Measurements from ENCODE around the gene COL7A1.

Gene COL7A1

DNA sequence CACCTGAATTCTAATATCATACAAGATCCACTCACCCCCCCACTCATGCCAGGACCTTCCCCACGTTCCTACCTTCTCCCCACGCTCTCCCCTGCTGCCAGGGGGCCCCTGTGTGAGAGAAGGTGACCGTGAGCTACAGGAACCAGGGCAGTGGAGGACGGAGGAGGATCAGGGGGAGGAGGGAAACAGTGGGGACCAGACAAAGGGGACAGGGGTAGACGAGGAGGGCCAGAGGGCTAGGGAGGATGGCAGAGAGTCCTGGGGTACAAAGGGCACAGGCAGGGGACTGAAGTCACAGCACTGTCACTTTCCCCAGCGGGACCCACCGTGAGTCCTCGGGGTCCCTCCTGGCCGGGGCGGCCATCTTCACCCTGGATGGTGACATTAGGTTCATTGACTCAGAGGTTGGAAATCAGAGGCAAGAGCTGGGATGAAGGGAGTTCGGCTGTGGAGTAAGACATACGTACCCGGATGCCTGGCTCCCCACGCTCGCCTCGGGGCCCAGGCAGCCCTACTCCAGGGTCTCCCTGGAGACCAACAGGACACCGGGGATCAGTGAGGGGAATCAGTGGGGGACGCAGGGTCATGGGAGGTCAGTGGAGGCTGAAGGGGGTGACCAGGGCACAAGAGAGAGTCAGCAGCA is 25.2 kb downstream of the COL7A1 start:
- Histone ChIP-seq H3K9ac (ENCODE audit: low read depth, low read length, poor library complexity, severe bottlenecking) (no peak overlapping the region), H3K9me3 (ENCODE audit: insufficient read depth, low read depth, low read length) (no peaks in the 10 kb centered on the region), H2AFZ (ENCODE audit: low read length) (no peak overlapping the region), H3K9me2 (replicated peaks; ENCODE audit: low read depth, low read length) (no peaks in the 10 kb centered on the region), H3K4me3 (ENCODE audit: low read length, poor library complexity, severe bottlenecking) (no peak overlapping the region), H3F3A (ENCODE audit: low read depth) (no peaks in the 10 kb centered on the region), H4K20me1 (ENCODE audit: insufficient read depth, low read length, poor library complexity, severe bottlenecking) (no peaks in the 10 kb centered on the region), H3K36me3 (ENCODE audit: insufficient read depth, low read length) (no peaks in the 10 kb centered on the region), H3K79me2 (ENCODE audit: insufficient read depth, low read length) (no peaks in the 10 kb centered on the region), H3K4me2 (ENCODE audit: low read depth, low read length, poor library complexity, severe bottlenecking) (no peak overlapping the region), H3K4me1 (ENCODE audit: insufficient read depth, low read length, poor library complexity, severe bottlenecking) (peaks cover 7% of the 10 kb centered on the region), H3K27me3 (ENCODE audit: insufficient read depth, low read length, poor library complexity, severe bottlenecking) (no peaks in the 10 kb centered on the region)
- TF ChIP-seq, protein P1, sequence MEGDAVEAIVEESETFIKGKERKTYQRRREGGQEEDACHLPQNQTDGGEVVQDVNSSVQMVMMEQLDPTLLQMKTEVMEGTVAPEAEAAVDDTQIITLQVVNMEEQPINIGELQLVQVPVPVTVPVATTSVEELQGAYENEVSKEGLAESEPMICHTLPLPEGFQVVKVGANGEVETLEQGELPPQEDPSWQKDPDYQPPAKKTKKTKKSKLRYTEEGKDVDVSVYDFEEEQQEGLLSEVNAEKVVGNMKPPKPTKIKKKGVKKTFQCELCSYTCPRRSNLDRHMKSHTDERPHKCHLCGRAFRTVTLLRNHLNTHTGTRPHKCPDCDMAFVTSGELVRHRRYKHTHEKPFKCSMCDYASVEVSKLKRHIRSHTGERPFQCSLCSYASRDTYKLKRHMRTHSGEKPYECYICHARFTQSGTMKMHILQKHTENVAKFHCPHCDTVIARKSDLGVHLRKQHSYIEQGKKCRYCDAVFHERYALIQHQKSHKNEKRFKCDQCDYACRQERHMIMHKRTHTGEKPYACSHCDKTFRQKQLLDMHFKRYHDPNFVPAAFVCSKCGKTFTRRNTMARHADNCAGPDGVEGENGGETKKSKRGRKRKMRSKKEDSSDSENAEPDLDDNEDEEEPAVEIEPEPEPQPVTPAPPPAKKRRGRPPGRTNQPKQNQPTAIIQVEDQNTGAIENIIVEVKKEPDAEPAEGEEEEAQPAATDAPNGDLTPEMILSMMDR (conservative IDR thresholded peaks at IDR 0.05; ENCODE audit: low read length): no peak
- no peak for TF ChIP-seq EZH2phosphoT487 (IDR thresholded peaks at IDR 0.05; ENCODE audit: borderline replicate concordance)

DNA sequence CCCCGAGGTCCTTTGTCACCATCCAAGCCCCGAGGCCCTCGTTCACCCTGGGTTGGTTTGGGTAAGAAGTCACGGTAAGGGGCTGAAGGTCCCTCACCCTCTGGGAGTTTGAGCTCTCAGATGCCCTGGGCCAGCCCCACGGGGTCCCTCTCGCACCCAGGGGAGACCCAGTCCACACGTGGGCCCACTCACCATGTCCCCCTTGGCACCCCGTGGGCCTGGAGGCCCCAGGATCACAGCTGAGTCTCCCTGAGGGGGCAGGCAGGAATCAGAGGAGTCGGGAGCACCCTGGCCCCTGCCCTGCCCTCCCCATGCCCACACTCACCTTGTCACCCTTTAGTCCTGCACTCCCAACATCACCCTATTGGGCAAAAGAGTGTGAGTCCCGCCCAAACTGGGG is 25.7 kb downstream of the COL7A1 start:
- Histone ChIP-seq H3K4me1 (ENCODE audit: insufficient read depth, low read length, poor library complexity, severe bottlenecking) (peaks cover 9% of the 10 kb centered on the region), H3K9me3 (ENCODE audit: insufficient read depth, low read depth, low read length) (no peaks in the 10 kb centered on the region)

DNA sequence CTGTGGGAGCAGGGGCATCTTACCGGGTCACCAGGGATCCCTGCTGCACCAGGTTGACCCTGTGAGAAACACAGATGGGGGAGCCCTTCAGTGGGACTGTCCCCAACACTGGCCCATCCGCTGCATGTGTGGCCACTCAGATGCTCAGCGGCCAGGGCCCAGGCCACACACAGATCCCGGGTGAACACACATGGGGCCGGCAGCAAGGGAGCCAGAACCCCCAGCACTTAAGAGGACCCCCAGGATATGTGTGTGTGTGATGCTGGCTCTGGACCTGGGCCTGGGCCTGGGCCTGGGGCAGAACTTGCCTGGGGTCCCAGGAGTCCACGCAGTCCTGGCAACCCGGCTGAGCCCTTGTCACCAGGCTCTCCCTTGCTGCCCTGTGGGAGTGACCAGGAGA is 26.7 kb downstream of the COL7A1 start:
- Histone ChIP-seq H3K9me3 (ENCODE audit: insufficient read depth, low read depth, low read length) (no peaks in the 10 kb centered on the region), H3K36me3 (ENCODE audit: insufficient read depth, low read length) (no peaks in the 10 kb centered on the region), H2AFZ (ENCODE audit: low read length) (no peak overlapping the region), H3K4me2 (ENCODE audit: low read depth, low read length, poor library complexity, severe bottlenecking) (no peak overlapping the region), H3K4me1 (ENCODE audit: insufficient read depth, low read length, poor library complexity, severe bottlenecking) (peaks cover 19% of the 10 kb centered on the region), H3K9ac (ENCODE audit: low read depth, low read length, poor library complexity, severe bottlenecking) (no peak overlapping the region), H3K4me3 (ENCODE audit: low read length, poor library complexity, severe bottlenecking) (no peak overlapping the region), H3K9me2 (replicated peaks; ENCODE audit: low read depth, low read length) (no peaks in the 10 kb centered on the region), H3K27me3 (ENCODE audit: insufficient read depth, low read length, poor library complexity, severe bottlenecking) (no peaks in the 10 kb centered on the region), H4K20me1 (ENCODE audit: insufficient read depth, low read length, poor library complexity, severe bottlenecking) (no peaks in the 10 kb centered on the region), H3F3A (ENCODE audit: low read depth) (no peaks in the 10 kb centered on the region), H3K79me2 (ENCODE audit: insufficient read depth, low read length) (no peaks in the 10 kb centered on the region)
- TF ChIP-seq, protein P1 (conservative IDR thresholded peaks at IDR 0.05; ENCODE audit: low read length): no peak
- no peak for TF ChIP-seq EZH2phosphoT487 (IDR thresholded peaks at IDR 0.05; ENCODE audit: borderline replicate concordance)

More for the DNA sequence above, 25.7 kb downstream of the COL7A1 start:
- no peaks in the 10 kb centered on the region for H3K27me3 ChIP-seq (ENCODE audit: insufficient read depth, low read length, poor library complexity, severe bottlenecking)
- H3K4me2 ChIP-seq (ENCODE audit: low read depth, low read length, poor library complexity, severe bottlenecking): no peak overlapping the region
- no peaks in the 10 kb centered on the region for H4K20me1 ChIP-seq (ENCODE audit: insufficient read depth, low read length, poor library complexity, severe bottlenecking)
- H3K4me3 ChIP-seq (ENCODE audit: low read length, poor library complexity, severe bottlenecking): no peak overlapping the region
- no peak for TF ChIP-seq EZH2phosphoT487 (IDR thresholded peaks at IDR 0.05; ENCODE audit: borderline replicate concordance)
- TF ChIP-seq, protein P1 (conservative IDR thresholded peaks at IDR 0.05; ENCODE audit: low read length): no peak
- H3K36me3 ChIP-seq (ENCODE audit: insufficient read depth, low read length): no peaks in the 10 kb centered on the region
- H2AFZ ChIP-seq (ENCODE audit: low read length): no peak overlapping the region
- H3K79me2 ChIP-seq (ENCODE audit: insufficient read depth, low read length): no peaks in the 10 kb centered on the region
- no peaks in the 10 kb centered on the region for H3K9me2 ChIP-seq (replicated peaks; ENCODE audit: low read depth, low read length)
- H3K9ac ChIP-seq (ENCODE audit: low read depth, low read length, poor library complexity, severe bottlenecking): no peak overlapping the region
- no peaks in the 10 kb centered on the region for H3F3A ChIP-seq (ENCODE audit: low read depth)
